ENCODE results near the gene CHMP1A.
"Not testable (repeated sequence)": the region's sequence is repeated elsewhere in the genome, so short reads cannot be mapped to it uniquely, and the experiment has no call there.

Gene CHMP1A

GRCh38 chr16:89657442-89658220 lies at the start of gene CHMP1A, which contains the start of gene SPATA33:
Gene CHMP1A (minus strand): TSS chr16:89657708. CDS start chr16:89657588, 120 bp downstream.
Gene SPATA33 (plus strand): TSS chr16:89657836. CDS start chr16:89657912, 76 bp downstream.
- DNase-seq (ENCODE audit: low spot score): peak; percentile 97

- peak; percentile 65 for DNase-seq (ENCODE audit: low spot score)
Measured at GRCh38 chr16:89706518-89707260, 49.2 kb upstream of the CHMP1A start.

DNA sequence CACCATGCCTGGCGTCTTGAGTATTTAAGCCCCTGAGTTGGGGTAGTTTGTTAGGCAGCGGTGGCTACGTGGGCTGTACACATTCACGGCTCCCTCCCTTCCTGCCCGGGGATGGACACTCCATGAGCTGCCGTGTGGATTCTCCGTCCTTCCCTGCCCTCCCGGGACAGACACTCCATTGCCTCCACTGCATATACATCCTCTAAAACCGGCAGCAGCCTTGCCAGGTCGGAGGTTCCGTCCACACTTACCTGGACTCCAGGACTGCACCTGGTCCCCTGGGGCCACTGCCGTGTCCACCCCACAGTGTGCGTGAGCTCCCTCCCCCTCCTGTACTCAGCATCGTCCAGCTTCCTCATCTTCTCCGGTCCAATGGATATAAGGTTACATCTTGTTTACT lies 47.5 kb upstream of the CHMP1A start:
- no peak for DNase-seq (ENCODE audit: low spot score)

GRCh38 chr16:89704281-89704680 lies 46.8 kb upstream of the CHMP1A start:
- no peak for DNase-seq (ENCODE audit: low spot score)

GRCh38 chr16:89701425-89702406 lies 44.2 kb upstream of the CHMP1A start, which contains the start of gene SPATA2L:
Gene SPATA2L (minus strand): TSS chr16:89701705. CDS start chr16:89701232, 473 bp downstream.
- DNase-seq (ENCODE audit: low spot score): peak; percentile 84

- DNase-seq (ENCODE audit: low spot score): peak; percentile 67
Measured at GRCh38 chr16:89700649-89701424, 43.3 kb upstream of the CHMP1A start.

GRCh38 chr16:89700100-89700648 lies 42.7 kb upstream of the CHMP1A start:
- DNase-seq (ENCODE audit: low spot score): peak; percentile 89

DNA sequence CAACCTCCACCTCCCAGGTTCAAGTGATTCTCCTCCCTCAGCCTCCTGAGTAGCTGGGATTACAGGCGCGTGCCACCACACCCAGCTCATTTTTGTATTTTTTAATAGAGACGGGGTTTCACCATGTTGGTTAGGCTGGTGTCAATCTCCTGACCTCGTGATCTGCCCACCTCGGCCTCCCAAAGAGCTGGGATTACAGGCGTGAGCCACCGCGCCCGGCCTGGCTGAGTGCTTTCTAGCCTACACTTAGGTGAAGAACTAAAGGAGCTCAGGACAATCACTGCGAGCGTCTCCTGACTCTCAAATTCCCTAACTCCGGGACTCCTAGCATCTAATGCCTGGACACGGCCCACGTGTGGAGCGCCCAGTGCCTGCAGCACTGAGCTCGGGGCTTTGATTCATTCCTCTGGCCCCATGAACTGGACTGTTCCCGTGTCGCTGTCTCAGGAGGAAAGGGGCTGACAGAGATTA lies 42.2 kb upstream of the CHMP1A start:
- DNase-seq (ENCODE audit: low spot score): not testable (repeated sequence)

DNA sequence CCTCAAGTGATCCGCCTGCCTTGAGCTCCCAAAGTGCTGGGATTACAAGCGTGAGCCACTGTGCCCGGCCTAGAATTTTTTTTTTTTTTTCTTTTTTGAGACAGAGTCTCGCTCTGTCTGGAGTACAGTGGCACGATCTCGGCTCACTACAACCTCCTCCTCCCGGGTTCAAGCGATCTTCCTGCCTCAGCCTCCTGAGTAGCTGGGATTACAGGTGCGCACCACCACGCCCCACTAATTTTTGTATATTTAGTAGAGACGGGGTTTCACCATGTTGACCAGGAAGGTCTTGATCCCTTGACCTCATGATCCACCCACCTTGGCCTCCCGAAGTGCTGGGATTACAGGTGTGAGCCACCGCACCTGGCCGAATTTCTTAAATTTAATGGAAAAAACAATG lies 41.2 kb upstream of the CHMP1A start:
- not testable (repeated sequence) for DNase-seq (ENCODE audit: low spot score)

DNA sequence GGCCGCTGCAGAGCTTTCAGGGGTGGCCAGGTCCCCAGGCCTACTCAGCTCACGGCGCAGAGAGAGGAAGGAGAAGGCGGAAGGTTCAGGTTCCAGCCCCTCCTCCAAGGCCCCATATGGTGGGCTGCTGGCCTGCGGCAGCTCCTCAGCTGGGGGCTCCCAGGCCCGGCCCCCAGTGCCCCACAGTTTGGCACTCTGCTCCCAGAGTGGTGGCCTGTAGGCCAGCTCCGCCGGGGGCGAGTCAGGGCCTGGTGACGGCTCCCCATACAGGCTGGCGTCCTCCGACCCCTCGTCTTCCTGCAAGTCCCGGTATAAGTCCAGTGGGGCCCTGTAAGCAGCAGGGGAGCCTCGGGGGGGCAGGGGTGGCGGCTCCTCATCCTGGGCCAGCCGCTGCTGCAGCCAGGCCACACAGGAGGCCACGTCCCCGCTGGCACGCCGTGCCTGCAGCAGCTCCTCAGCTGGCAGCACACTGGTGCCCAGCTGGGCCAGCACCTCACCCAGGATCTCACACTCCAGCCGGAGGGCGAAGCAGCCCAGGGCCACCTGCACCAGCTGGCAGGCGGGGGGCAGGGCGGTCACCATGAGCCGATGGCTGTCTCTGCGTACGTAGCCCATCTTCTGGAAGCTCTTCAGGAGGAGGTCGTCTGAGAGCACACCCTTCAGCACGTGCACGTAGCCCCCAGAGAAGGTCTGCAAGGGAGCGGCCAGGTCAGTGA lies 40.3 kb upstream of the CHMP1A start:
- peak; percentile 69 for DNase-seq (ENCODE audit: low spot score)

DNA sequence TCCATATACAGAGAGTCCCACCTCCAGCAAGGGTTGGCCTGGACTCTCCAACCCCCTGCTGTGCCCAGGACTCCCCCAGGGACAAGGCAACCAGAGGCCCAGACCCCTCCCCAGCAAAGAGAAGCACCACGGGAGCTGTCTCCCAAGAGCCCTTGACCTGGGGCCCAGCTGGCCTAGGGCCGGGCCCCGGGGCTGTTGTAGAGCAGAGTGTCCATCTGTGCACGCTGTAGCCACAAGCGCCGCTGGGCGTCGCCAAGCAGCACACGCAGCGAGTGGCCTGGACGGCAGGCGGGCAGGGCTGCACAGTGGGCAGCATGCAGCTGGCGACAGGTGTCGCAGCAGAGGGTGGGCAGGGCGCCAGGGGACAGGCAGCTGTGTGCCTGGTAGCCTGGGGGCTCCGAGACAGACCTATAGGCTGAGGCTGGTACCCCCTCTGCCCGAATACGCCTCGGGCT lies 39.7 kb upstream of the CHMP1A start:
- DNase-seq (ENCODE audit: low spot score): peak; percentile 73

GRCh38 chr16:89696670-89697128 lies 39.2 kb upstream of the CHMP1A start:
- peak; percentile 67 for DNase-seq (ENCODE audit: low spot score)

DNA sequence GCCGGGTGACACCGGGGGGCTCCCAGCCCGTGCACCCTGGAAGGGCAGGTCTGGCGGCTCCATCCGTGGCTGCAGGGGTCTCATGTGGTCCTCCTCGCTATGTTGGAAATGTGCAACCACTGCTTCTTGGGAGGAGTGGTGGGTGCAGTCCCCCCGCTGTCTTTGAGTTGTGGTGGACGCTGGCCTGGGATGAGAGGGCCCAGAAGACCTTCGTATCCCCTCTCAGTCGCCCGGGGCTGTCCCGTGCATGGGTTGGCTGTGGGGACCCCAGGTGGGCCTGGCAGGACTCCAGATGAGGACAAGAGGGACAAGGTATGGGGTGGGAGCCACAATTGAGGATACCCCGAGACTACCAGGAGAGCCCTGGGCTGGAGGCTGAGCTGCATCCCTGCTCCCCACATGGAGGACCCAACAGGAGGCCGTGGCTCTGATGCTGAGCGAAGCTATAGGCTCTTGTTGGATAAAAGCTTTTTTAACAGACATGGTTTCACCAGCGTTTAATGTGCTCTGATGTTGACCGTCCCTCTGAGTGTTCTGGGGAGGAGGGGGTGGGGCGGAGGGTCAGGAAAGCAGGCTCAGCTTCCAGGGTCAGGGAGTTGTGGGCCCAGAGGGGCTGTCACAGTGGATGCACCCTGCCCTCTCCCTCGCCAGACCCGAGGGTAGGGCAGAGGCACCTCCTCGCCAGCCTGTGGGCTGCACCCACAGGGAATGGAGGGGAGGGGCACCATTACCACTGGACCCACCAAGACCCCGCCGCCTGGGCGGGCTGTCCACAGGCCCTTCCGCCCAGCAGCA lies 38.6 kb upstream of the CHMP1A start:
- peak; percentile 60 for DNase-seq (ENCODE audit: low spot score)

- DNase-seq (ENCODE audit: low spot score): peak; percentile 61
Measured at GRCh38 chr16:89695086-89695874, 37.8 kb upstream of the CHMP1A start.

GRCh38 chr16:89694784-89695085 lies 37.2 kb upstream of the CHMP1A start:
- DNase-seq (ENCODE audit: low spot score): peak; percentile 57

GRCh38 chr16:89693931-89694783 lies 36.6 kb upstream of the CHMP1A start:
- peak; percentile 59 for DNase-seq (ENCODE audit: low spot score)

GRCh38 chr16:89693289-89693731 lies 35.8 kb upstream of the CHMP1A start:
- DNase-seq (ENCODE audit: low spot score): peak; percentile 50
